Measurements from ENCODE around the gene CCSER1.
"Not testable (repeated sequence)": the region's sequence is repeated elsewhere in the genome, so short reads cannot be mapped to it uniquely, and the experiment has no call there.

Gene CCSER1

DNA sequence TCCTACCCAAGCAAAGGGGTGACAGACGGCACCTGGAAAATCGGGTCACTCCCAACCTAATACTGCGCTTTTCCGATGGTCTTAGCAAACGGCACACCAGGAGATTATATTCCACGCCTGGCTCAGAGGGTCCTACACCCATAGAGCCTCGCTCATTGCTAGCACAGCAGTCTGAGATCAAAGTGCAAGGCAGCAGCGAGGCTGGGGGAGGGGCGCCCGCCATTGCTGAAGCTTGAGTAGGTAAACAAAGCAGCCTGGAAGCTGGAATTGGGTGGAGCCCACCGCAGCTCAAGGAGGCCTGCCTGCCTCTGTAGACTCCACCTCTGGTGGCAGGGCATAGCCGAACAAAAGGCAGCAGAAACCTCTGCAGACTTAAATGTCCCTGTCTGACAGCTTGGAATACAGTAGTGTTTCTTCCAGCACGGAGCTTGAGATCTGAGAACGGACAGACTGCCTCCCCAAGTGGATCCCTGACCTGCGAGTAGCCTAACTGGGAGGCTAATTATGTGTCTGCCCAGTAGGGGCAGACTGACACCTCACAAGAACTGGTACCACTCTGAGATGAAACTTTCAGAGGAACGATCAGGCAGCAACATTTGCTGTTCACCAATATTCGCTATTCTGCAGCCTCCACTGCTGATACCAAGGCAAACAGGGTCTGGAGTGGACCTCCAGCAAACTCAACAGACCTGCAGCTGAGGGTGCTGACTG is 784.7 kb downstream of the CCSER1 start:
- DNase-seq (ENCODE audit: low read depth, low spot score) = not testable (repeated sequence)

DNA sequence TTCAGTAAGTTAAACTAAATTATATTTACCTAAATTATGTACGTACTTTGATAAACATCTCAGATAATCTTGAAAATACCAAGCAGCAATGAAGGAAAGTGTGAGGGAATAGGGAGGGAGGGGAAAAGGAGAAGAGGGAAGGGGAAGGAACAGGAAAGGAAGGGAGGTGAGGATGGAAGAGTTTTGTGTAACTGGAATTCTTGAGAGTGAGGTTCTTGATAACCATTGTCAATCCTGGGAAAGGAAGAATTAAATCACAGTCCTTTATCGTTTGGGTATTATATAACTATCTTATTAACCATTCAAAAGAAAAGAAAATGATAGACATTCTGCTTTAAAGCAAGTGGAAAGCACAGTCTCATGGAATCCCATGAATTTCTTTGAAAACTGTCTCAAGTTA is 795.0 kb downstream of the CCSER1 start:
- DNase-seq (ENCODE audit: low read depth, low spot score) = no peak

DNA sequence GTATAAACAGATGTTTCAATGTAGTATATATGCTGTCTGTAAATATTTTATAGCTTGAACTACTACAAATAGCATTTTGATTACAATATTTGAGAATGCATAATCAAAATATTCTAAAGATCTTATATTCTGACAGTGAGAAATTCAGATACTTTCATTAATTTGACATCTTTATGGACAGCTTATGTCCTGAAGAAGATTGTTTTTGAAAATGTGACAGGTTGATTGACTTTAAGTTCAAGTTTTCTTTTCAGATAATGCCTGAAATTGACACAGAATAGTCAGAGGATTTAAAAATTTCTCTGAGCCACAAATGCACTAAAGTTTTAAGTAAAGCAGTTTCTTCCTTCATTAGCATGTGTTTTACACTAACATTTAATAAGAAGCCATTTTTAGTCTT is 799.8 kb downstream of the CCSER1 start:
- DNase-seq (ENCODE audit: low read depth, low spot score) = no peak

DNA sequence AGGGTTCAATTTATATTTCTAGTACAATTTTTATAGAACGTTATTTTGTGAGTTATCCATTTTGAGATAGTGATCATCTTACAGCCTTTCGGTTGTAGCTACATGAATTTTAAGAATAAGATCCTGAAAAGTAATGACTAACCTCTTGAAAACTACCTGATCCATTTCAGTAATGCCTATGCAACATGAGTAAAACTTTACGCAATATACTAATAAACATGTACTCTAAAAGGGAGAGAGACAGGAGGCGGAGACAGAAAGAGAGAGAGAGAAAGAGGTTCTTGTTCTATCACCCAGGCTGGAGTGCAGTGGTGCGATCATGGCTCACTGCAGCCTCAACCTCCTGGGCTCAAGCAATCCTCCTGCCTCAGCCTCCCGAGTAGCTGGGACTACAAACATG is 816.1 kb downstream of the CCSER1 start:
- no peak for DNase-seq (ENCODE audit: low read depth, low spot score)

DNA sequence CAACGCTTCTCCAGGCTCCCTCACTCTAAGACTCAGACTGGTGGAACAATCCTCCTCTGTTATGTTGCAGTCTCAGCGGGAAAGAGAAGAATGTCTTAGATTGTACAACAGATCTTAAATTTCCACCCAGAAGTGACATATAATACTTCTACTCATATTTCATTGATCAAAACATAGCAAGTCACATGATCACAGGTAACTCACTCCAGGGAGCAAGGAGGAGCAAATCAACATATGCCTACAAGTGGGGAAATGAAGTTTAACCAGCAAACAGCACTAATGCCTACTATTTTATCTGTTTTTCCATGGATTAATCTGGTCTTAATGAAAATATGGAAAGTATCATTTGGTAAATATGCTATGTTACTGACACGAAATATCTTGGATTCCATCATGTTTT is 819.8 kb downstream of the CCSER1 start:
- no peak for DNase-seq (ENCODE audit: low read depth, low spot score)

DNA sequence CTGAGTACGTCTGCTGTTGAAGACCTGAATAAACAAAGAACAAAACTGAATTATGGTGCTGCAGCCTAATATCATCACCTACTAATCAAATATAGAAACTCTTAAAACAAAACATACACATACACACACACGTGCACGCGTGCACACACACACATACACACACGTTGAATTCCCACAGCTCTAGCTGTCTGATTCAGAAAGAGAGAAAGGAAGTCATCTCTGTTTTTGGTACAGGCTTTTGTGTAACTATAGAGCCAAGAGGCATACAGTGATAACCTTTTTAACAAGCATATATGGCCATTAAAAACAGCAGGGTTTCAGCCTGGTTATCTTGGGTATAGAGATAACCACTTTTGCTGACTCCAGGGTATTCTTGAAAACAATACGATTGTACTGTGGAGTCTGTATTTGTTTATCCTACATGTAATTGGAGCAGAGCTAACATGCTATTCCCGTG is 823.2 kb downstream of the CCSER1 start:
- DNase-seq (ENCODE audit: low read depth, low spot score) = no peak

DNA sequence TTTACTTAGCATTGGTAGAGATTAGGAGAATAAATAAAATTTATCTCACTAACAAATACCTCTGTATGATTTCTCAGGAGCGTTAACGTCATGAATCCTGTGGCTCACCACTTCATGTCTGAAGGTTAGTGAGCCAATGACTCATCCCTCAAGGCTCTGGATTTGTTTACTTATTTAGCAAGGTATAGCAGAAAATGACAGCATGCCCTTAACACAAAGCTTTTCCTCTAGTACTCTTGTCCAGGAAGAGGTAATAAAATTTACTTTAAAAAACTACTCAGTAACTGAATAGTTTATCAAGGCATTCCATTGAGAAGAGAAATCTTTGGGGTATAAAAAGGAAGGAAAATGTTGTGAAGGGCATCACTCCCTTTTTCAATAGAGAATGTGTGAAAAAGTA is 823.8 kb downstream of the CCSER1 start:
- DNase-seq (ENCODE audit: low read depth, low spot score) = no peak

DNA sequence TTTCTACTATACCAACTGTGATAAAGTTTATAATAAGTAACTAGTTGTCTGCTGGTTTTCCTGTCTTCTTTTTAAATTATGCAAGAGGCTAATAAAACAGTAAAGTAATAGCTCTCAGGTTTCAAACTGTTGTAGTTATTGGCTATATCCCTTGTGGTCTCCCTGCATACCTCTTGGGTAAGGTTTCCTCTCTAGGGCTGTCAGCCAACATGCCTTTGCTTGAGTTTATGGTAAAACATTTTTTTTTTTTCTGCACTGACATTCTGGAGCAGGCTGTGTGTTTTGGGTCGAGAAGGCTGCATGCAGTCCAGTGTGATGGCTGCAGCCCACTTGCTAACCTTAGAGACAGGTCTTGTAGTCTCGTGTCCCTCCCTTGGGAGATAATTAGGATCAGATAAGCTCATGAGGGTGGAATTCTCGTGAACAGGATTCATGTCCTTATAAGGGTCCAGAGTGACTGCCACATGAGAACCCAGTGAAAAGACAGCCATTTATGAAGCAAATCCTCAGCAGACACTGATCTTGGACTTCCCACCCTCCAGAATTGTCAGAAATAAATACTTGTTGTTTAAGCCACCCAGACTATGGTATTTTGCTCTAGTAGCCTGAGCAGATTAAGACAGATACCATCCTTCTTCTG is 831.2 kb downstream of the CCSER1 start:
- DNase-seq (ENCODE audit: low read depth, low spot score) = peak; percentile 40

DNA sequence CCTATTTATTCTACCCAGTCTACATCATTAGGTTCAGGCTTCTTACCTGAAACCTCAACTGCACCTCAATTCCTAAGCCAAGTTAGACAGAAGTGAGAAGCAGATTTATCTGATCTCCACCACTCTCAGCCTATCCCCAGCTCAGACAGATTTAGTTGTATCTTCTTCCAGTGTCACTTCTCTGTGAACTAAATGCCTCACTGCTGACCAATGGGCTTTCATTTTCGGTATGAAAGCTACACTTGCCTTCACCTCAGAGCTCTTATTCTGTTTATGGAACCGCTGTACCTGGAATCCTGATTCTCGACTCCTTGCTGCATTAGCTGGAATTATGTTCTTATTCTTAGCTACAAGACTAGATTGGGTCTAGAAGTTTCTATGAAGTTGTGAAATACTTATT is 833.2 kb downstream of the CCSER1 start:
- DNase-seq (ENCODE audit: low read depth, low spot score) = no peak

DNA sequence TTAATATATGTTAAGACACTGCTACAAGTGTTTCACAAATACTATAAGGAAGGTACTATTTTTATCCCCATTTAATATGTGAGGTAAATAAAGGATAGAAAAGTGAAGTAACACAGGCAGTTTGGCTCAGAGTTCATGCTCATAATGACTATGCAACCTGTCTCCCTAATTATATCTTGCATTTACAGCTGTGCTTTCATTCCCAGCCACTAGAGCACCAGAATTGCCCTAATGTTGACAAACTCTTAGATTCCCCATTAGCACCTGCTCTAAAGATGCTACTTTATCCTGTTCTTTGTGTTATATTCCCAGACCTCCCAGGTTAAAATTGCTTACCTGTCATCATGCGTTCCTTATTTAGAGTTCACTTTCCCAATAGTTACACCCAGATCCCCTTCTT is 833.6 kb downstream of the CCSER1 start:
- no peak for DNase-seq (ENCODE audit: low read depth, low spot score)

DNA sequence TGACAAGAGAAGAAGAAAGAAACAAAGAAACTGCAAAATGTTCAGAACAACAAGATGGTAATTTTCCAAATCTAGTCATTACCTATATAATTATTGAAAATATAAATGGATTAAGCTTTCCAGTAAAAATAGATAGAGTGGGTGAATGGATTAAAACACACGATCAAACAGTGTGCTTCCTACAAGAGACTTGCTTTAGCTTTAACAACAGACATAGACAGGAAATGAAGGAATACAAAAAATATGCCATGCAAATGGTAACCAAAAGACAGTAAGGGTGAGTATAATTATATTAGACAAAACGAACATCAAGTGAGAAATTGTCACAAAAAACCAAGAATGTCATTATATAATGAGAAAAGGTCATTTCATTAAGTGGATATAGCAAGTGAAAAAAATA is 842.8 kb downstream of the CCSER1 start:
- no peak for DNase-seq (ENCODE audit: low read depth, low spot score)

DNA sequence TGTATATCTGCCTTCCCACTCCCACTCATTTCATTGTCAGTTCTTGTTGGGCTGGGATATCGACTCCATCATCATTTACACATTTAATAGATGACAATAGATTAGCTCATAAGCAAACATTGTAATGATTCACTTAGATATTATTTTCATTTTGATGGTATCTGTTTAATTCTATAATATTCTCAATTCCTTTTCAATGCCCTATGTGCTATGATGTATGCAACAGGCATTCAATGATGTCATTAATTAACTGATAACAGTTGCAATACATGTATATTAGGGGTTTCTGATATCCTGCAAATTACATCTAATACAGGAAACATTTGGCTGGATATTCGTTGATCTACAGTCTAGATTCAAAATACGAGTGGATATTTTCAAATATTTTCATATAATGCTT is 850.5 kb downstream of the CCSER1 start:
- no peak for DNase-seq (ENCODE audit: low read depth, low spot score)

DNA sequence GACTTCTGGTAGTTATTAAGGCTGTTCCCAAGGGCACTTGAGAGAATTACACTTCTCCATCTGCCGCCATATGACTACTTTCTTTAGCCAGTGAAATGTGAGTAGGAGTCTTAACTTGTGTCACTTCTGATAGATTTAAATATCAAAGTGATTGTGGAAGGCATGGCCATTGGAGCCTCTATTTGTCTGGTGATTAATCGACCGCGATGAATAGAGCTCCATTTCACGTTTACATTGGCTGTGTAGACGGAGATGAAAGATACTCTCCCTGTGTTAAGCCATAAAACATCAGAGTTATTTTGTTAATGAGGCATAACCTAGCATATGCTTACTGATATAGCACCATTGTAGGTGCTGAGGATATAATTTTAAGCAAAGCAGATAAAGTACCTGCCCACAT is 852.4 kb downstream of the CCSER1 start:
- no peak for DNase-seq (ENCODE audit: low read depth, low spot score)

DNA sequence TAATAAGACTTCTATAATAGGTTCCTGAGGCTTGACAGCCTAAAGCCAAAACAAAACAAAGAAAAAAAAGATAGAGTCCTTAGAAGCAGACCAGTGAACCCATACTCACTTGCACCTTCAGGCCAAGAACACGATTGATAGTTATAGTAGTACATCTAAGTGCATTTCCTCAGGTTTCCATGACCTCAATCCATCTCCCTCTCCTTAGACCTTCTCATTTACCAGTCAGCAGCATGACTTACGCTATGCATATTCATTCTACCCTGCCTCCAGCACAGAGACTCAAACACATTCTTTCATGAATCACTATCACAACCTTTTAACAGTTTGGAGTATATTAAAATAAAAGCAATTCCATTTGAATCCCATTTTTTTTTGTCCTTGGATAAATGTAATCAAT is 855.6 kb downstream of the CCSER1 start:
- DNase-seq (ENCODE audit: low read depth, low spot score) = no peak

DNA sequence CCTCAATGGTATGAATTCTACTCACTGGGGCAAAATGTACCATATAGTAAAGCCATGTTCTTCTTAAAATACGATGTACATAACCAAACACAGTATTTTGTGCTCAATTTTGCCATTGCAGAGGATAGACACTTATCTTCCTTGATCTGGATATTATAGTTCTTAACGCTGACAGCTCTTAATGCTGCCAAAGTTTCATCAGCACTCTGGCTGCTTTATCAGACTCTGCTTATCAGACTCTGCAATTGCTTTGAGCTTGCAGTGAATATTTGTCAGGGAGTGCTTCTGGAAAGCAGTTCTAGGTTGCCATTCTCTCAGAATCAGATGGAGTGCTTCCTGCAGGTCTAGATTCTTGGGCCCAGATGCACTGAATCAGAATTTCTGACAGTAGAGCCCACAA is 863.1 kb downstream of the CCSER1 start:
- DNase-seq (ENCODE audit: low read depth, low spot score) = no peak

DNA sequence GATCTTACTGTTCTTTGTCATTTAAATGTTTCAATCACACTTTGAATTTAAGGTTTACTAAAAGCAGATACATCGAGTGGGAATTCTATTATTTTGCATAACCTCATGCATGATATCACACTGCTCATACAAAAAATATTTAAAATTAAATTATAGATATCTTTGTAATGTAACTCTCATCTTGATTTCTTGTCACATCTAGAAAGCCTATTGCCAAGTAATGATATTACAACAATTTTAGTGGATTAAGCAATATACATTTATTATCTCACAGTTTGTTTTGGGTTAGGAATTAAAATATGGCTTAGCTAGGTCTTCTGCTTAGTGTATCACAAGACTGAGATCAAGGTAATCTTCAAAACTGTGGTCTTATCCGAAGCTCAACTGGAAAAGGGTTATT is 865.0 kb downstream of the CCSER1 start:
- no peak for DNase-seq (ENCODE audit: low read depth, low spot score)

DNA sequence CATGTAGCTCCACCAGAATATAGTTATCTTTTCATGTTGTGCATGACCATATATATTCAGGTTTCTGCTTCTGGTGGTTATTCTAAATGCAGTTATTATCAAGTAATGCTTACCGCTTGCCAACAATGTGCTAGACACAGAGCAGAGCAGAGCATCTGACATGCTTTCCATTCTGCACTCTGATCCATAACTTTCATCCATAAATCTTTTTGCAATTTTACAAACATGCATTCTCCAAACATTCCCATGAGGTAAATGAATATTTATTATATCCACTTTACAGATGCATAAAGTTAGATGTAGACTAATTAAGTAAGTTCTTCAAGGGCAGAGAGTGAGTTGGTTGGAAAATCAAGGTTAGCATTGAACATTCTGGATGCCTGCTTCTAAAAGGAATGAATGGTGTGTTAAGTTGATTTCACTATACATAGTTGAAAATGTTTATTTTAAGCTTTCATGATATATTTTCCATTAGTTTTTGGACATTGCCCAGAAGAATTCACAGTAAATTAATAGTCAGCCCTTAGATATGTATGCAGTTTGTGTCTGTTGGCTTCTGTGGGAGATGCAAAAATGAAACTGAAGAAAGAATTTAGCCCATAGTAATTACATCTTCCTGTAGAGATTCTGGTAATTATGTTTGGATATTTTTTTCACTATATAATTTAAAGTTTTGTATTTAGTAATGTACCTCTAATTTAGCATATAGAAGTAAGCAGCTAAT is 867.8 kb downstream of the CCSER1 start:
- DNase-seq (ENCODE audit: low read depth, low spot score) = no peak

DNA sequence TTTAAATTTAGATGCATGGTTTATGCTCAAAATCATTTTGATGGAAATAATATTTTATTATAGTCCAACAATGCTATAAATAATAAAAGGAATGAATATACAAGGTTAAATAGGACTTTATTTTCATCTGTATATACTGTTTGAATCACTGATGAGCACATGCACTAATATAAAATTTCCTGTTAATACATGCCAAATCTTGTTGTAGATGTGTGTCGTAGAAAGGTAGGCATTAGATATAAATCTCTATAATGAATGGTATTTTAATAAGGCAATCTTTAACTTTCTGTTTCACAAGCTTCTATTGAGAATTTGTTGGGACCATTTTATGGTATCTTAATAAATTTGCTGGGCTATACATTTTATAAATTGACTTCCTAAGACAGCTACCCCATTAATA is 868.8 kb downstream of the CCSER1 start:
- DNase-seq (ENCODE audit: low read depth, low spot score) = no peak

DNA sequence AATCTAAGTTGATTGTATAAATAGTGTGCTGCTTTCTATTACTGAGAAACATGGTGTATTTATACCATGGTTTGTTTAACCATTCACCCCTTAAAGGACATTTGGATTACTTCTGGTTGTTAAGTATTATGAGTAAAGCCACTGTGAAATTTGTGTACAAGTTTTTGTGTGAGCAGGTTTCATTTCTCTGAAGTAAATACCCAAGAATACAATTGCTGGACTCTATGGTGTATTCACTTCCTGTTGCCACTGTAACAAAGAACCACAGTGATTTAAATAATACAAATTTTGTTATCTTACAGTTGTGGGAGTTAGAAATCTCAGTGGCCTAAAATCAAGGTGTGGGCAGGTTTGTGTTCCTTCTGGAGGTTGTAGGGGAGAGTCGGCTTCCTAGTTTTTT is 869.6 kb downstream of the CCSER1 start:
- DNase-seq (ENCODE audit: low read depth, low spot score) = no peak

DNA sequence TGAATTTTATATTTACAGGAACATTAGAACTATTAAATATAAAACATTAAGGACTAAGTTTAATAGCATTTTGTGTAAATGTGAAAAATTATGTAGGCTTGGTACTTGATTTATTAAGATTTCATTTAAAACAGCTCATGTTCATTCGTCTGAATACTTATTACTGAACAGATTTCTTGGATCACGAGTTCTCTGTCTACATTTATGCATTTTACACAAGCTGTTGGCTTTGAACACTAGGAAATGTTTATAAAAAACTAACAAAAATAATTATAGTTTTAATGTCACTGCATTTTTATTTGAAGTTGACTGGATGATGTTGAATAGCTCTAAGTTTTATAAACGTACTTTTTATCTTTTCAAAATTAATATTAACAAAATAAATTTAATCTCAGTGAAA is 888.7 kb downstream of the CCSER1 start:
- DNase-seq (ENCODE audit: low read depth, low spot score) = no peak

DNA sequence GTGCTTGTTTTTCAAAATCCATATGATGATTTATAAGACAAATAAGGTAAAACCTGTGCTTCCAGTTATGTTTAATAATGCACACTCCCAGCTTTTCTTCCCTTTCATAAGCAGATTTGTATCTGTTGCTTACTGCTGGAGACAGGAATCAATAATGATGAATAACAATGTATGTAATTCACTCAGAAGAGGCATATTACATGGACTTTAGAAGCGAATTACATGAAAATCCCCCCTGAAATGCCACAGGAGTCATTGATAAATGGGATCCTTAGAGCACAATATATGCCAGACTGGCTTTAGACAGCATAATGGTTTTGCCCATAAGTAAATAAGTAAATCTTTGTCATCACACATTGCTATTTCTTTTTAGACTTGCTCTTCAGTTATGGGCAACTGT is 892.3 kb downstream of the CCSER1 start:
- DNase-seq (ENCODE audit: low read depth, low spot score) = no peak

DNA sequence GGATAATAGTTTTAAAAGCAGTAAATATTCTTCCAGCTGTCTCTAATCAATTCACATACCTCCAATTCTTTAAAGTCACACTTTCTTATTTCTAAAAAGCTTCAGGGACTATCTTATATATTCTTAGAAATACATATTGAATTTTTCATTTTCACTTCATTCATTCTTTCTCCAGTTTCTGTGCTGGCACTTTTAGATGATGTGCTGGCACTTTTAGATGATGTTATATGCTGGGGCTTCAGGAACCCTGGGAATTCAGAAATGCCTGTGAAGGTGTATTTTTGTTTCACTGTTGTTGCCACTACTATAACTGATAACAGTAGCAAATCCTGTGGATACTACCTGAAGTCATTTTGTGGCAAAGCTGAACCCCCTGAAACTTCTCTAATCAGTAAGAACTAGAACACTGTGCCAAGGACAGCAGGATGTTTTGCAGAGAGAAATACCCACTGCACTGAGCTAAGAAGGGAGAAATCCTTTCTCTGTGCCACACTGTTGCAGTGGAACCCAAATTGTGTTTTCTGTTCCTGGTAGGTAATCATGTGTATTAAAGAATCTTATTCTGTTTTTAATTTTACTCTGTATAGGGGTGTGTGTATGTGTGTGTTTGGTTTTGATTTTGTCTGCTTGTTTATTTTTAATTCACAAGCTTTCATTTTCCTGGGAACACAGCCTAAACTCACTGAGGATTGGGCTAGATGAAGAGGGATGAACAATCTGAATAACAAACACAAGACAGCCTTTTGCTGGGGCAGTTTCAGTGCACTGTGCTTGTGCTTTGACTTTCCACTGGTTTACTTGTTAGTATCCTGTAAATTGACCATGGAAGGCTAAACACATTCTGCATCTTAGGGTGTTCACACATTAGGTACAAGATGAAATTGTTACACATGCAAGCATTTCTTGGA is 898.3 kb downstream of the CCSER1 start:
- DNase-seq (ENCODE audit: low read depth, low spot score) = no peak

All from ELF-1 (cell line).